Calu3 (cell line): ENCODE measurements around the gene PHKA2. TPM values are rescaled to one million over a fixed set of nuclear protein-coding genes. Genes with fewer than 3 reads are reported as not detected.

Source experiments
- BruUV-seq: library from RNA; stranded (reverse); fragments of 400-500 nt; replicated peaks from 2 replicates; lab custom pipeline; 2021; lab: Mats Ljungman, UMichigan
- CTCF ChIA-PET: fragments of 300-600 bp; sonication (Branson Sonifier 250); formaldehyde crosslinking; loops from one replicate; lab custom pipeline; 2022; ENCODE audit warnings: antibody characterized with exemption; lab: Charles Lee
- DNase-seq: peaks from one replicate; pipeline ENCODE4 v3.0.0; 2022
- H3K27ac Mint-ChIP-seq: one replicate; pipeline ENCODE4 v1.8.0; 2022; ENCODE audit warnings: mixed read lengths; ENCODE audit not compliant: unreplicated experiment
- H3K27me3 Mint-ChIP-seq: one replicate; pipeline ENCODE4 v1.8.0; 2022; ENCODE audit warnings: mixed read lengths; ENCODE audit not compliant: unreplicated experiment
- H3K36me3 Mint-ChIP-seq: one replicate; pipeline ENCODE4 v1.8.0; 2022; ENCODE audit warnings: mild to moderate bottlenecking, moderate library complexity, mixed read lengths; ENCODE audit not compliant: insufficient read depth, unreplicated experiment
- H3K4me1 Mint-ChIP-seq: one replicate; pipeline ENCODE4 v1.8.0; 2022; ENCODE audit warnings: mild to moderate bottlenecking, low read depth, mixed read lengths; ENCODE audit not compliant: unreplicated experiment
- H3K4me3 Mint-ChIP-seq: one replicate; pipeline ENCODE4 v1.8.0; 2022; ENCODE audit warnings: mild to moderate bottlenecking, low read depth, moderate library complexity, mixed read lengths; ENCODE audit not compliant: unreplicated experiment
- H3K9me3 Mint-ChIP-seq: one replicate; pipeline ENCODE4 v1.8.0; 2022; ENCODE audit warnings: low read depth, mixed read lengths; ENCODE audit not compliant: unreplicated experiment
- CTCF ChIP-seq: fragments of 200-600 bp; IDR thresholded peaks from one replicate; pipeline ENCODE4 v1.8.0; 2022; ENCODE audit warnings: antibody characterized with exemption; ENCODE audit not compliant: unreplicated experiment
- intact Hi-C: fragments of 100-400 bp; cut with micrococcal nuclease; formaldehyde crosslinking; loops from one replicate; pipeline ENCODE4 v1.10.0; 2022; ENCODE audit not compliant: unreplicated experiment
- total RNA-seq: library from RNA; stranded (reverse); gene quantifications from 2 replicates; pipeline ENCODE4 v1.2.3, GENCODE V29; 2022

The PHKA2 gene
- total RNA-seq, 1 experiment from 2014 or later = 47.6 TPM

GRCh38 chrX:18887177-18887824 lies 96.6 kb downstream of the PHKA2 start:
- Mint-ChIP-seq H3K4me3 (peak overlapping the region; percentile 76), H3K9me3 (no peaks in the 10 kb centered on the region), H3K27ac (no peak overlapping the region), H3K27me3 (no peaks in the 10 kb centered on the region), H3K36me3 (peaks cover 26% of the 10 kb centered on the region), H3K4me1 (peaks cover 27% of the 10 kb centered on the region)
- no peak for DNase-seq
- no peak for TF ChIP-seq CTCF
- intact Hi-C loops = loop anchor here (2.0 to 5.0 kb wide), 3 partner anchors 270 to 496 kb away; no protein-coding TSS in a partner anchor
- no TSS peak for BruUV-seq
- CTCF ChIA-PET = interaction anchor here (0.9 to 1.6 kb wide), 3 partner anchors 14 to 492 kb away, joined by 3 to 11 read pairs (median 3); no protein-coding TSS in a partner anchor

GRCh38 chrX:18886344-18887161 lies 97.4 kb downstream of the PHKA2 start:
- H3K36me3 Mint-ChIP-seq = peaks cover 26% of the 10 kb centered on the region
- H3K27ac Mint-ChIP-seq = peak overlapping the region; percentile 96
- H3K4me1 Mint-ChIP-seq = peaks cover 27% of the 10 kb centered on the region
- no peaks in the 10 kb centered on the region for H3K27me3 Mint-ChIP-seq
- CTCF ChIA-PET = interaction anchor here (0.7 to 1.6 kb wide), 4 partner anchors 13 to 491 kb away, joined by 3 to 11 read pairs (median 3); no protein-coding TSS in a partner anchor
- peak; percentile 80 for DNase-seq
- intact Hi-C loops = loop anchor here (2.0 to 5.0 kb wide), 3 partner anchors 269 to 496 kb away; no protein-coding TSS in a partner anchor
- BruUV-seq = no TSS peak
- TF ChIP-seq CTCF = peak; percentile 54
- no peaks in the 10 kb centered on the region for H3K9me3 Mint-ChIP-seq
- H3K4me3 Mint-ChIP-seq = peak overlapping the region; percentile 76

GRCh38 chrX:18886005-18886343 lies 97.9 kb downstream of the PHKA2 start:
- intact Hi-C loops = loop anchor here (2.0 to 5.0 kb wide), 3 partner anchors 269 to 495 kb away; no protein-coding TSS in a partner anchor
- Mint-ChIP-seq H3K4me3 (peak overlapping the region; percentile 76), H3K27me3 (no peaks in the 10 kb centered on the region), H3K27ac (peak overlapping the region; percentile 96), H3K4me1 (peaks cover 27% of the 10 kb centered on the region), H3K9me3 (no peaks in the 10 kb centered on the region), H3K36me3 (peaks cover 26% of the 10 kb centered on the region)
- BruUV-seq = no TSS peak
- no peak for TF ChIP-seq CTCF
- CTCF ChIA-PET = interaction anchor here (0.6 to 1.6 kb wide), 4 partner anchors 13 to 476 kb away, joined by 3 to 11 read pairs (median 4); no protein-coding TSS in a partner anchor
- DNase-seq = peak; percentile 9

GRCh38 chrX:18885328-18886004 lies 98.4 kb downstream of the PHKA2 start:
- no peak for DNase-seq
- H3K27me3 Mint-ChIP-seq = no peaks in the 10 kb centered on the region
- H3K4me1 Mint-ChIP-seq = peaks cover 27% of the 10 kb centered on the region
- no peaks in the 10 kb centered on the region for H3K9me3 Mint-ChIP-seq
- intact Hi-C loops = loop anchor here (2.0 to 5.0 kb wide), 3 partner anchors 268 to 495 kb away; no protein-coding TSS in a partner anchor
- BruUV-seq = no TSS peak
- CTCF ChIA-PET = interaction anchor here (0.6 to 1.6 kb wide), 4 partner anchors 12 to 475 kb away, joined by 3 to 11 read pairs (median 4); no protein-coding TSS in a partner anchor
- peaks cover 23% of the 10 kb centered on the region for H3K36me3 Mint-ChIP-seq
- TF ChIP-seq CTCF = no peak
- H3K4me3 Mint-ChIP-seq = peak overlapping the region; percentile 76
- H3K27ac Mint-ChIP-seq = peak overlapping the region; percentile 96
